Hematopoietic multipotent progenitor cell treated with erythropoietin and hydrocortisone succinate and interleukin-3 and kit ligand, for 8 days (in vitro differentiated cells): Measurements from ENCODE around the gene DHFR2.
"Not testable (repeated sequence)": the region's sequence is repeated elsewhere in the genome, so short reads cannot be mapped to it uniquely, and the experiment has no call there.

Experiments
- DNase-seq: peaks from one replicate; pipeline ENCODE4 v3.0.0-alpha.2; 2015

DHFR2 gene

DNA sequence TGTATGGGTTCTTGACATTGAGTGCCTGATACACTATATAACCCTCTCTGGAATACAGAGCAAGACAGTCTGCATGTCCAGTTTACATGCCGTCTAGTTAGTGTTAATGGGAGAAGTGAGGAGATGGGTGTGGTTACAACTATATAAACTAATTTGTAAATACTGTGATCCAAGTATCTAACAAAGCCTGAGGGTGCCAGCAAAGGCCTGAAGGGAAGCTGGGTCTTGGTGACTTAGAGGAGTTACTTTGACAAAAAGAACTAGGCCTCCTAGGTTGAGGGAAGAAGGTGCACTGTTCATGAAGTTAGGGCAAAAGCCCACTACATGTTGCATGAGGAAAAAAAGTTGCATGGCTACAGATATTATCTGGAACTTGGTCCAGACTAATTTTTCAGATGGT is 2.4 kb upstream of the DHFR2 start:
- no peak for DNase-seq

DNA sequence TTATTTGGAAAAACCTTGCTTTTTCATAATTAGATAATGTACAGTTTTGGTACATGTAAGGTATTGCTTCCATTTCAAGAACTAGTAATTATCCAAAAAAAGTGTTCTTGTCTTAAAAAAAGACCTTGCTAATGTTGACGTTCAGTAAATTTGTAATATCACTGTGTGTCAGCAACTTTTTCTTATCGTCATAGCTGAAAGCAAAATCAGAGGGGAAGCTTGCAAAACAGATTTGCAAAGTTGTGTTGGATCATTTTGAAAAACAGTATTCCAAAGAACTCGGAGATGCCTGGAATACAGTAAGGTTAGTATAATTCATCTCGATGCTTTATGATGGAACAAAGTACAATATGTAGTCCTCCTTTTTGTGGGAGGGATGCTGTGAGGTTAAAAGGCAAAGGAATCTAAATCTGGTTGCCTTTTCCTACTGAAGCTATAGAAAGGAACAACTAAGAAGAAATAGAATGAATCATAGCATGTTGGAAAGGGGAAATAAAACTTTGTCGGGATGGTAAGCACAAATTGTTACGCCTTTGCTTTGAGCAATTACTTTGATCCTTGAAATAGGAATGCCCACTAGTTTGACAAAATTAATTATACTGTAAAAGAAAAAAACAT is 1.6 kb upstream of the DHFR2 start:
- no peak for DNase-seq

DNA sequence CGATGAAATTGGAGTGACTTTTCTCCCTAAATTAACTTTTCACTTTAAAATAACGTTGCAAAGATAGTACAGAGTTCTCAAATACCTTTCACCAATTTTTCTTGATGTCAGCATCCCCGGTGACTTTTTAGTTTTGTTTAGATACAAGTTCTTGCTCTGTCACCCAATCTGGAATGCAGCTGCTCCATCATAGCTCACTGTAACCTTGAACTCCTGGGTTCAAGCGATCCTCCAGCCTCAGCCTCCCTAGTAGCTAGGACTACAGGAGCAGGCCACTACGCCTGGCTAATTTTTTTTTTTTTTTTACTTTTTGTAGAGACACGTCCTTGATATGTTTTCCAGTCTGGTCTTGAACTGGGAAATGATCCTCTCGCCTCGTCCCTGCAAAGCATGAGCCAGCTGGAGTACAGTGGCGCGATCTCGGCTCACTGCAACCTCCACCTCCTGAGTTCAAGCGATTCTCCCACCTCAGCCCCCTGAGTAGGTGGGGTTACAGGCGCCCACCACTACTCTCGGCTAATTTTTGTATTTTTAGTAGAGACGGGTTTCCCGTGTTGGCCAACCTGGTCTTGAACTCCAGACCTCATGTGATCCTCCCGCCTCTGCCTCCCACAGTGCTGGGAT is 892 bp upstream of the DHFR2 start:
- DNase-seq: peak; percentile 20

DNA sequence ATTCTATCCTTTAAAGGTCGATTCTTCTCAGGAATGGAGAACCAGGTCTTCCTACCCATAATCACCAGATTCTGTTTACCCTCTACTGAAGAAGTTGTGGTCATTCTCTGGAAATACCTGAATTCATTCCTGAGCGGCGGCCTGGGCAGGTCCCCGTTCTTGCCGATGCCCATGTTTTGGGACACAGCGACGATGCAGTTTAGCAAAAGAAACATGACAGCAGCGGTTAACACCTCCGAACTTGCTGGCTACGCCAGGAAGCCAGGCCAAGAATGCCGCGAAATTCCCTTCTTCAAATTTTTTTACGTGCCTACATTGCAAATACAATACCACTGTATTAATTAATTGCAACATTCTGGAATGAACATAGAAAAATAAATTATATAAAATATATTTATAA is 1.4 kb downstream of the DHFR2 start:
- DNase-seq: no peak

DNA sequence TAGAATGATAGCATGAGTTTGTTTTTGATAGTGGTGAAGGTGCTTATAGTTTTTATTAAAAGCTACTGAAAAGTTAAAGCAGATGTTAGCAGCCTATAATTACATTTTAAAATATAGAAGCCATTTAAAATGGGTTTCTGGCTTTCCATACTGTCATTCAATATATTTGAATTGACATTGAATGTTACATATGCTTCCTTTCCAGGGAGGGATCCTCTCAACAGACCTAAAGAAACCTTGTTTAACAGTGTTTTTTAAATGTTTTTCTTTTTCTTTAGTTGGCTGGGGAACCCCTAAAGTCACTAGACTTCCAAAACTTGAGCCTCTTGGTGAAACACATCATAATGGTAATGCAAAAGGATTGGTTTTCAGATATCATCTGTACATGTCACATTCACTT is 12.2 kb downstream of the DHFR2 start:
- no peak for DNase-seq

DNA sequence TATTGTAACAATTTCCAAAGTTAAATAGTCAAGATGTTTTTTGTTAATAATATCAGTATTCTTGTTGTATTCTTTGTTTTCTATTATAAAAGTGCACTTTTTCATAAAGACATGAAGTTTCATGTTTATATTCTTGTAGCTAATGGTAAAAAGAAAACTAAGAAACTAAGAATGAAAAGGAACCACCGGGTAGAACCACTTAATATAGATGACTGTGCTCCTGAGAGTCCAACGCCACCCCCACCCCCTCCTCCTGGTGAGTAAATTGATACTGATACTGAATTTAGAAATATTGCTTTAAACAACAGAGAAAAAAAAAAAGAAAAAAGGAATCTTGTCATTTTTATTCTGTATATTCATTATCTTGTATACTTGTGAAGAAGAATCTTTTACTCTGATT is 13.4 kb downstream of the DHFR2 start:
- DNase-seq: no peak

DNA sequence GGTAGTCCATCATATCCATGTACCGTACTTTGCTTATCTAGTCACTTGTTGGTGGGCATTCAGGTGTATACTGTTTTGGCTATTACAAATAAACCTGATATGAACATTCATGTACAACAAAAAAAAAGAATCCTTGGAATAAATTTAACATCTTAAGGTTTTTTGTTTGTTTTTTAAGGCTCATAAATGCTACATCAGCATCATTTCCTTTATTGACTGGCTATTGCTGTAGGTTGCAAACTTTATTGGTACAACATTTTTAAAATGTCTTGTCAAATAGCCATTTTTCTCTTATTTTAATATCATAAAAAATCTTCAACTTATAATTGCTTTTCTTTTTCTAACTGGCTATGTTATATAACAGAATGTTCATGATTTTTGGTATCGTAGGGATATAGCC is 16.2 kb downstream of the DHFR2 start:
- DNase-seq: no peak

DNA sequence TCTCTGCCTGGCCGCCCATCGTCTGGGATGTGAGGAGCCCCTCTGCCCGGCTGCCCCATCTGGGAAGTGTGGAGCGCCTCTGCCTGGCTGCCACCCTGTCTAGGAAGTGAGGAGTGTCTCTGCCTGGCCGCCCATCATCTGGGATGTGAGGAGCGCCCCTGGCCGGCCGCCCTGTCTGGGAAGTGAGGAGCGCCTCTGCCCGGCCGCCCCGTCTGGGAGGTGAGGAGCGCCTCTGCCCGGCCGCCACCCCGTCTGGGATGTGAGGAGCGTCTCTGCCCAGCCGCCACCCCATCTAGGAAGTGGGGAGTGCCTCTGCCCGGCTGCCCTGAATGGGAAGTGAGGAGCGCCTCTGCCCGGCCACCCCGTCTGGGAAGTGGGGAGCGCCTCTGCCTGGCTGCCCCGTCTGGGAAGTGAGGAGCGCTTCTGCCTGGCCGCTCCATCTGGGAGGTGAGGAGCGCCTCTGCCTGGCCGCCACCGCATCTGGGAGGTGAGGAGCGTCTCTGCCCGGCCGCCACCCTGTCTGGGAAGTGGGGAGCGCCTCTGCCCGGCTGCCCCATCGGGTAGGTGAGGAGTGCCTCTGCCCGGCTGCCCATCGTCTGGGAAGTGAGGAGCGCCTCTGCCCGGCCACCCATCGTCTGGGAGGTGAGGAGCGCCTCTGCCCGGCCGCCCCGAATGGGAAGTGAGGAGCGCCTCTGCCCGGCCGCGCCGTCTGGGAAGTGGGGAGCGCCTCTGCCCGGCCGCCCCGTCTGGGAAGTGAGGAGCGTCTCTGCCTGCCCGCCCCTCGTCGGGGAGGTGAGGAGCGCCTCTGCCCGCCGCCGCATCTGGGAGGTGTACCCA is 18.4 kb downstream of the DHFR2 start:
- DNase-seq: not testable (repeated sequence)

DNA sequence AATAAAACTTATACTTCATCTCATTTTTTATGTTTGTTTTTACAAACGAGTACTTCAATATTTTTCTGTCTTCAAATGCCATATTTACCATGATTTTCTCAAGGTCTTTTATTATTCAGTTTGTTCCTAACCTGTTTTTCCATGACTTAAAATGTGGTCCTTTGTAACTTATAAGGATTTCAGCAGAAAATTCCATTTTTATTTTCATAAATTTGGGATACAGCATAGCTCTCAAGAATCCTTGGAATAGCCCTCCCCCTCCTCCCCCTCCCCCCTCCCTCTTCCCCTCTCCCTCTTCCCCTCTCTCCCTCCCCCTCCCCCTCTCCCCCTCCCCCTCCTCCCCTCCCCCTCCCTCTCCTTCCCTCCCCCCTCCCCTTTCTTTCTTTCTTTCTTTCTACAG is 19.4 kb downstream of the DHFR2 start:
- DNase-seq: no peak

DNA sequence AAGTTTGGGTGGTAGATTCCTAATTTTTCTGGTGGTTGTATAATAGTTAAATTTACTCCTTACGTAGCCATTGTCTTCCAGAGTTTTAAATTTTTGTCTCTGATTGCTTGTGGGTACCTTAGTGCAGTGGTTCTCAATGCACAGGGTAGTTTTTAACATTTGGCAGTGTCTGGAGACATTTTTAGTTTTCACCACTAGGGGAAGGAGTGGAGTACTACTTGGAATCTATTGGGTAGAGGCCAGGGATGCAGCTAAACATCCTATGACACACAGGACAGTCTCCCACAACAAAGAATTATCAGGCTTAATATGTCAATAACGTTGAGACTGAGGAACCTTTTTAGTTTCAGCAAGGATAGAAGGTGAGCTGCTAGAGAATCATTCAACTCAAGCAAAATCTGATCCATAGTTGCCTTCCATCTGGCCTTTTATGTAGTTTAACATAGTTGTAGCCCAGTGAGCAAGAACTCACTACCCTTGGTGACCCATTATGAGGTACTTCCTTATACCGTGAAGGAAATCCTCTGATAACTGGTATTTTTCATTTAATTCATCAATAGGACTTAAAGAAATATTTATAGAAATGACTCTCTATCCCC is 25.7 kb downstream of the DHFR2 start:
- DNase-seq: peak; percentile 65

DNA sequence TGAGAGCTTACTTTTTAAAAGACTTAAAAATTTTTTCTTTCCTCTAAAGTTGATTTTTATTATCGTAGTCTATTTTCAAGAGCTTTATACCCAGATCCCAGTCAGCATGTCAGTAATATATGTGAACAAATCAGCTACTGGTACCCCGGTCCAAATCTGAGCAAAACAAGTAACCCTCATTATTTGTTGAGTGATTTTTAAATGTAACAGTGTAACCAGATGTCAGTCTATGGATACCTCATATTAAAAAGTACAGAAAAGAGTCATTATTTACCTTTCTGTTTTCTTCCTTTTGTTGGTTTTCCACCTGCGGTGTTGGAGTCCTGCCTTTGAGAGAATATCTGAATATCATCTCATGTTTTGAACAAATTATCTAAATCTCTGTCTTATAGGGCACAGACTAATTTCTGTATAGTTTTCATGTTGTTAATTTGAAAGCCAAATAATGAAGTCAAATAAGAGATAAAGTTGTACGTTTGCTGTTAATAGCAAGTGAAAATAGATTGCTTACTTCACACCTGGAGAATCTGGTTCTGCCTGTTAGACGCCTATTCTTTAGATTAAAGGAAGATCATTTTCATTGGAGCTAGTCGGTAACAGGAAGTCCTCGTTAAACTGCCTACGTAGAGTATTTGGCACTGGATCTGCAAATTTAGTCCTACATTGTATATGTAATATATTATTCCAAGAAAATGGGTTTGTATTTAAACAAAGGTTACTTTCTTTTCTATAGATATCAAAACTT is 34.5 kb downstream of the DHFR2 start, which contains the start of gene STX19:
STX19 (minus strand) TSS at position 505 of the 745 bp plus-strand sequence. CDS start 13,328 bp downstream, outside the sequence.
- no peak for DNase-seq

DNA sequence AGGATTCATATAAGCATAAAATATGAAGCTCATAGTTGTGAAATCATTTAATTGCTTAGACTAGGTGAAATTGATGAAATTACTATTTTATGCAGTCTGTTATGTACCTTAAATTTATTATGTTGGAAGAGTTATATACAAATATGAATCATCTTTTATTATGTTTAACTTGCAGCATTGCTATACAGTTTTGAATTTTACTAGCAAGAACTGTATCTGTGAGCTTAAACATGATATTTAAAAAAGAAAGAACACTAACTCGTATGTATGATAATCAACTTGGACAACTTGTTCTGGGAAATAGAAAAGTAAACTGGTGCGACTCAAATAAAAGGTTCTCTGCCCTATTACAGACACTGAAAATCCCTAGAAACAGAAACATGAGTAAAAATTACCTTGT is 36.1 kb downstream of the DHFR2 start:
- no peak for DNase-seq

DNA sequence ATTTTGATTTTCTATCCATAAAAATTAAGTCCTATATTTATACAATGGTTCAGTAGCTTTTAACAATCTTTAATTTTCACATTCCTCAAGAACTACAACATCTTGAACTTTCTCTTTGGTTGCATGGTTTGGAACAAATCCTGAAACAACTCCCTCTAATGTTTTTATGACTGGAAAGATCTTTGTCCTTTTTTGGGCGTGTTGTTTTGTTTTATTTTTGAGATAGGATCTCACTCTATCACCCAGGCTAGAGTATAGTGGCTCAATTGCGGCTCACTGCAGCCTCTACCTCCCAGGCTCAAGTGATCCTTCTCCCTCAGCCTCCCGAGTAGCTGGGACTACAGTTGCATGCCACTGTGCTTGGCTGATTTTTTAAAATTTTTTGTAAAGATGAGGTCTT is 38.3 kb downstream of the DHFR2 start:
- DNase-seq: no peak

DNA sequence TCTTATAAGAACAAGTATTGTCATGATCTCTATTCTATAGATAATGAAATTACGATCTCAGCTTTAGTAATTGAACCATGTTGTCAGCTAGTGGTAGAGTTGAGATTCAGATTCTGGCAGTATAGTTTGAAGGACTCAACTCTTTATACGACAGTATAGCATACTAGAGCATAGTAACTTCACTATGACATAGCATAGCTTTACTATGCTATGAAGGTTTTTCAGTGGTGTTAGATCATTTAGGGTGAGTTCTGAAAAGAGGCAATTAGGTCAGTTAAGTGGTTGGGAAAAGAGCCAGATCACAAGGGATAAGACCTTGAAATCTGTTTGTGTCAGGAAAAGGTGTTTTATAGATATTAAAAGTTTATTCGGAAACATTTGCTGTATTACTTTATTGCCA is 42.4 kb downstream of the DHFR2 start:
- no peak for DNase-seq

DNA sequence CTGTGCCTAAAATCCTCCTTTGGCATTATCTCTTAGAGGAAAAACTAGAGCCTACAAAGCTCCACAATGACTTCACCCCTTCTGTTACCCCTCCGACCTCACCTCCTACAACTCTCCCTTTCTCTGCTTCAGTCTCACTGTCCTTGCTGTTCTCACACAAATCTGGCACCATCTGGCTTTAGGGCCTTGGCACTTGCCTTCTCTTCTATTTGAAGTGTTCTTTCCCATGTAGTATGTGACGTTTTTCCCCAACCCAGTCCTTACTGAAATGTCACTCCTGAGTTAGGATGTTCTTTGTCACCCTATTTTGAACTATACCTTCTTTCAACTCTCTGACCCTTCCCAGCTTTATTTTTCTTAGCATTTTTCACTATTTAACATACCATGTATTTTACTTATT is 43.1 kb downstream of the DHFR2 start:
- DNase-seq: no peak

DNA sequence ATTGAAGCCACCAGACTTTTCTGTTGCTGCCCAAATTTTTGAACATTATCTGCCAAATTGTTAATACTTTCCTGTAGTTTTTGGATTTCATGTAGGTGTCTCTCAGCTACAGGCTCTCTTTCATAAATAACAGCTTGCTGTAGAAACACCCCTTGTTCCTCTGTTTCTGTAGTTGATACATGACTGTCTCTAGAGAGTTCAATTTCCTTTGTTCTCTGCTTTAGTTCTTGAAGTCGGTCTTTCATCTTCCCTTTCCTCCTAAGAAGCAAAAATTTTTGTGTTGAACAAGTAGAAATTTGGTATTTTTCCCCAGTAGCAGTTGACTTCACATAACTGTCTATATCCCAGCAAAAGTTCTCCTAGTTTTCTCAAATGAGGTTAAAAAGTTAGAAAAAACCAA is 47.7 kb downstream of the DHFR2 start:
- DNase-seq: no peak

DNA sequence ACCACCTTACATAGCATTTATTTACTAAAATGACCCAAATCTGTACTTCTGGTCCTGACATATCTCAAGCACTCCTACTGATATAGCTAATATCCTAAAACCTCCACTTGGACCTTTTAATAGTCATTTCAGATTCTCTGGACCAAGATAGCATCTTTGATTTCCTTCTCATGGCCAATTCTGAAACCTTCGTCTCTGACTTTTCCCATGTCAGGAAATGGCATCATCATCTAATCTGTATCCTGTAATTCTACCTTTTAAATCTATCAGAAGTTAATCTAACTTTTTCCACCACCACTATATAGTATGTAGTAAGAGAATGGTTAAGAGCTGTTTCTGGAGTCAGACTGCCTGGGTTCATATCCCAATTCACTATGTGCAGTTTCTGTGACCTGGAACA is 50.5 kb downstream of the DHFR2 start:
- DNase-seq: no peak

DNA sequence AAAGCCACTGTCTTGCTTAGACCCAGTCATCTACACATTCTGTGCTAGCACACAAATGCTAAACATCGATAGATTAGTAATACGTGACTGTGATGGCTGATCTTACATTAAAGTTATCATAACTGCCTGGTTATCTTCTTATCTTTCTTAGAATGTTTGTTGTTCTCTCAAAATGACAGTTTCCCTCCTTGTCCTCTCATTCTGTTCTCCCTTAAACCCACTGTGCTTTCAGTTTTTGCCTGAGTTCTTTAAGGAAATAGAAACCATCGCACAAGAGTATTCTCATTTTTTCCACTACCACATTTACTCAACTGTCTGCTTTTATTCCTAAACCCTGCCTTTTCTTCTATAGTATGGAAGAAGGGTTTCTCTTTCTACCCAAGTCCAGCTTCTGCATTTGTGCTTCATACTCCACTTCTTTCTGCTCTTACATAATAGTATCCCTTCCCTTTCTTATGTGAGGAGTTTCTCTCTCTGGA is 51.4 kb downstream of the DHFR2 start:
- no peak for DNase-seq

DNA sequence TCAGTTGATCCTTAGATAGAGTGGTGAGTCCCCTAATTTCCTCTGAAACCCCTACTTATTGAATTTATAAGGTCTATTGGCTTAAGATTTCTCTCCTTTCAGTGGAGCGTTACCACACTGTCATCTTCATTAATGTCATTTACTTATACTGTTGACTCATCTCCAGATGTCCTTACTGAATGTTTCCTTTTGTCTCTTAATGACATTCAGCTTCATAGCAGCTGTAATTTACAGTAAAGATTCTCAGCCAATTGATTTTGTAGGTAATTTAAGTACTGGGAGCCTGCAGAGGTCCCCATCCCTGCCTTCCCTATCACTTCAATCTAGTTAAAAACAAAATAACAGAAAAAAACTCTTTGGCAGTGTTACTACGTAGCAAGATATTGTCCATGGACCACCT is 53.1 kb downstream of the DHFR2 start:
- DNase-seq: no peak

DNA sequence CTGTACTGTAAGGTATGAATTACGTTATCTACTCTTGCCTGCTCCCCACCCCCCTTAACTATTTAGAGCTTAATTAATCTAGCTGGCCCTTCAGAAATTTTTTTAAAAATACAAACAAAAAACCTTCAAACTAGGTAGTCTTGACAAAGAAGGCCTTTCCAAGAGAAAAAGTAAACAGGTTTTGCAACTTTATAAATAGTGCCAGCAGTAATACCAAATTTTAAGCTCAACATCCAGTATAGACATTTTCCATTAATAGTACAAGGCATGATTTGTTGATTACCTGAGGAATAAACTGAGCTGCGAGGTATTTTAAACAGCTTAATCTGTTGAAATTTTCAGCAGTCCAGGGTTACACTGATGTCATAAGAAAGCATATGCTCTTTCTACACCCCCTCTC is 54.5 kb downstream of the DHFR2 start:
- no peak for DNase-seq
